Measurements from ENCODE around the gene DUSP9.

DNA sequence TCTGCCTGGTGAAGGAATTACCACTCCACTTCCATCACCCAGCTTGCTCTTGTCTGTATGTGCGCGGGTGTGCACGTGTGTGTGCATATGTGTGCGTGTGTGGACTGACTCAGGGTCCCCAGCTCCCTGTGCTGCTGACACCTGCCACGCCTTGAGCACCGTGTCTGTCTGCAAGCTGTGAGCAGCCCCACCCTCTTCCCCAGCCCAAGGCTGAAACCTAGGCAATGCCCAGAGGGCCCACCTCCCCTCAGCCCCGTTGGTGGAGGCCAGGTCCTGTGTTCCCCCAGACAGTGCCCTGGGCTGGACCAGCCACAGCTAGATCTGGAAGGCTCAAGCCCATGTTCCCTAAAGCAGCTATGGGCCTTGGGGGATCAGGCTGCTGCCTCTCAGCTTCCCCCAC, 46.1 kb upstream of the DUSP9 start:
- TF ChIP-seq, protein P1, sequence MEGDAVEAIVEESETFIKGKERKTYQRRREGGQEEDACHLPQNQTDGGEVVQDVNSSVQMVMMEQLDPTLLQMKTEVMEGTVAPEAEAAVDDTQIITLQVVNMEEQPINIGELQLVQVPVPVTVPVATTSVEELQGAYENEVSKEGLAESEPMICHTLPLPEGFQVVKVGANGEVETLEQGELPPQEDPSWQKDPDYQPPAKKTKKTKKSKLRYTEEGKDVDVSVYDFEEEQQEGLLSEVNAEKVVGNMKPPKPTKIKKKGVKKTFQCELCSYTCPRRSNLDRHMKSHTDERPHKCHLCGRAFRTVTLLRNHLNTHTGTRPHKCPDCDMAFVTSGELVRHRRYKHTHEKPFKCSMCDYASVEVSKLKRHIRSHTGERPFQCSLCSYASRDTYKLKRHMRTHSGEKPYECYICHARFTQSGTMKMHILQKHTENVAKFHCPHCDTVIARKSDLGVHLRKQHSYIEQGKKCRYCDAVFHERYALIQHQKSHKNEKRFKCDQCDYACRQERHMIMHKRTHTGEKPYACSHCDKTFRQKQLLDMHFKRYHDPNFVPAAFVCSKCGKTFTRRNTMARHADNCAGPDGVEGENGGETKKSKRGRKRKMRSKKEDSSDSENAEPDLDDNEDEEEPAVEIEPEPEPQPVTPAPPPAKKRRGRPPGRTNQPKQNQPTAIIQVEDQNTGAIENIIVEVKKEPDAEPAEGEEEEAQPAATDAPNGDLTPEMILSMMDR (IDR thresholded peaks at IDR 0.05) = no peak
- no peak for TF ChIP-seq POLR2A (IDR thresholded peaks at IDR 0.05)

All from heart left ventricle (tissue), 13 donors.